ENCODE results near the gene PTMA. TPM values are rescaled to one million over a fixed set of nuclear protein-coding genes. Genes with fewer than 3 reads are reported as not detected.

PTMA gene
- polyA plus RNA-seq, 1 of the 3 experiments (the other 2 are of a cell fraction): 767 TPM

- no peaks in the 10 kb centered on the region for H3K79me2 ChIP-seq (ENCODE audit: insufficient read depth)
- H3K9me3 ChIP-seq: no peaks in the 10 kb centered on the region
- CTCF ChIA-PET: interaction anchor here (0.7 to 29.4 kb wide), 9 partner anchors 10 to 108 kb away, joined by 3 to 1218 read pairs (median 4); partner anchors contain the start of gene PTMA
- H3K4me1 ChIP-seq (ENCODE audit: control insufficient read depth in 1 of 2, insufficient read depth in 2 of 2, low read depth in 1 of 2, low read length in 1 of 2): peaks cover 4 to 15% of the 10 kb centered on the region in 2 experiments; a peak in 2 of 4 replicates
- no peak for DNase-seq
- no peak overlapping the region for H3K4me2 ChIP-seq
- H3K9ac ChIP-seq: no peak overlapping the region
- H2AFZ ChIP-seq (ENCODE audit: low read depth): no peak overlapping the region
- TF ChIP-seq TAF1 (IDR thresholded peaks at IDR 0.05; ENCODE audit: borderline replicate concordance, low read depth, low read length): no peak
- no peak for TF ChIP-seq EZH2phosphoT487 (IDR thresholded peaks at IDR 0.05; ENCODE audit: borderline replicate concordance, low read depth)
- no peak for TF ChIP-seq TCF12 (IDR thresholded peaks at IDR 0.05)
- no peak for TF ChIP-seq NFIC (IDR thresholded peaks at IDR 0.05; ENCODE audit: borderline replicate concordance)
- no peak for TF ChIP-seq GABPA (IDR thresholded peaks at IDR 0.05; ENCODE audit: low read depth)
- no peak for TF ChIP-seq SMC3 (IDR thresholded peaks at IDR 0.05; ENCODE audit: low read depth, low read length)
- TF ChIP-seq TEAD4 (IDR thresholded peaks at IDR 0.05; ENCODE audit: borderline replicate concordance, insufficient read depth): no peak
- no peak for TF ChIP-seq REST (IDR thresholded peaks at IDR 0.05; ENCODE audit: low read depth, low read length)
- TF ChIP-seq FOSL2 (IDR thresholded peaks at IDR 0.05; ENCODE audit: borderline replicate concordance, low read depth): no peak
- no peak for TF ChIP-seq NRF1 (IDR thresholded peaks at IDR 0.05; ENCODE audit: low read depth, low read length)
- no peak for TF ChIP-seq FOXM1 (IDR thresholded peaks at IDR 0.05; ENCODE audit: low read depth)
- no peak for TF ChIP-seq SIN3A (IDR thresholded peaks at IDR 0.05; ENCODE audit: borderline replicate concordance, low read depth, low read length)
- TF ChIP-seq, protein P1, sequence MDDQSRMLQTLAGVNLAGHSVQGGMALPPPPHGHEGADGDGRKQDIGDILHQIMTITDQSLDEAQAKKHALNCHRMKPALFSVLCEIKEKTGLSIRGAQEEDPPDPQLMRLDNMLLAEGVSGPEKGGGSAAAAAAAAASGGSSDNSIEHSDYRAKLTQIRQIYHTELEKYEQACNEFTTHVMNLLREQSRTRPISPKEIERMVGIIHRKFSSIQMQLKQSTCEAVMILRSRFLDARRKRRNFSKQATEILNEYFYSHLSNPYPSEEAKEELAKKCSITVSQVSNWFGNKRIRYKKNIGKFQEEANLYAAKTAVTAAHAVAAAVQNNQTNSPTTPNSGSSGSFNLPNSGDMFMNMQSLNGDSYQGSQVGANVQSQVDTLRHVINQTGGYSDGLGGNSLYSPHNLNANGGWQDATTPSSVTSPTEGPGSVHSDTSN (IDR thresholded peaks at IDR 0.05): no peak
- no peak for TF ChIP-seq POLR2AphosphoS5 (IDR thresholded peaks at IDR 0.05; ENCODE audit: low read depth, low read length)
- TF ChIP-seq CHD2 (IDR thresholded peaks at IDR 0.05; ENCODE audit: low read length, partially characterized antibody): no peak
- no peaks in the 10 kb centered on the region for H3K9me2 ChIP-seq
- no peaks in the 10 kb centered on the region for H3K27me3 ChIP-seq (ENCODE audit: insufficient read depth)
- WGBS (ENCODE audit: low lambda C conversion rate): 78% methylated on average over 6 of the region's 17 CpGs
- no peaks in the 10 kb centered on the region for H3K36me3 ChIP-seq (replicated peaks in 1 of 2; ENCODE audit: control insufficient read depth in 1 of 2, insufficient read depth in 2 of 2, low read length in 1 of 2)
- H3F3A ChIP-seq (replicated peaks; ENCODE audit: insufficient read depth): peaks cover 2% of the 10 kb centered on the region
- no peak overlapping the region for H3K4me3 ChIP-seq (ENCODE audit: low read depth in 2 of 2, low read length in 1 of 2)
- no peak overlapping the region for H3K27ac ChIP-seq (ENCODE audit: low read depth in 2 of 2, low read length in 1 of 2)
- no peaks in the 10 kb centered on the region for H4K20me1 ChIP-seq (ENCODE audit: insufficient read depth)
- POLR2A ChIA-PET: interaction anchor here (0.7 to 1.0 kb wide), 2 partner anchors 37 to 57 kb away, joined by 3 to 4 read pairs; partner anchors contain the start of gene PTMA
Observed at GRCh38 chr2:231671270-231672050, 36.9 kb upstream of the PTMA start.

Data from SK-N-SH (cell line).